GM21381 (cell line): ENCODE results near the gene LIPA.
"Not testable (repeated sequence)": the region's sequence is repeated elsewhere in the genome, so short reads cannot be mapped to it uniquely, and the experiment has no call there.

Experiments
- ATAC-seq: cut with Tn5 transposase; IDR thresholded peaks from one replicate; pipeline ENCODE4 v1.9.1; 2021; ENCODE audit warnings: mild to moderate bottlenecking, moderate library complexity; ENCODE audit not compliant: unreplicated experiment

LIPA gene

DNA sequence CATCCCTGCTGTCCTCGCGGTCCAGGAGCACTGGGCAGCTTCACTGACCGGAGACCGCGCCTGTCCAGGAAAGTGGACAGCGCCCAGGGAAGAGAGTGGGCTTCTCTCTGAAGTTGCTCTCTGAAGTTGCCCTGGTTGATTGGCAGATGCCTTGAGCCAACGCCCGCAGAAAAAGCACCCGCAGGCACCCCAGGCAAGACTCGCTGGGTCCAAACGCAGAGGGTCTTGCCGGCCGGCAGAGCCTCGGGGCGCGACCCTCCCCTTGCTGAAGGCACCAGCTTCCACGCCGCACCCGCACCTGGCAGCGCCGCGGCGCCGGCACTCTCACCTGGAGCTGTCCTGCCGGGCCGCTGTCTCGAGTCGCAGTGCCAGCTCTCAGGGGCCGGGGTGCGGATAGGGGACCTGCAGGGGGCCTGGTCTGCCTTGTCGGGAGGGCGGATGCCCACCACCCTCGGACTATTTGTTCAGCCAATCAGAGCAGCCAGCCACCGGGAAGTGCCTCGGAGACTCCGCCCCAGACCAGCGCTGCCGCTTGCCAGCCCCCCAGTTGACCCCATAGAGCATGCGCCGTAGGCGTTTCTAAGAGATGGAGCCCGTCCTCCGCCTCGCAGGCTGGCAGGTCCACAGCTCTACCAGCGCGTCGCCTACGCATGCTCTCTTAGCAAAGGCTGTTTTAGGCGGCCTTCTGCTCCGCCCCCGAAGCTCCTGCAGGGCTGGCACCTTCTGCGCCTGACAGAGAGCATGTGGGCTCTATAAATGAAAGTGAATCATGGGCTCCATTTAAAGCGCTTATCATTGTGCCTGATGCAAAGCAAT is at the start of gene LIPA:
LIPA (minus strand) TSS at position 367 of the 816 bp plus-strand sequence. CDS start 4,127 bp downstream, outside the sequence.
- peak; percentile 95 for ATAC-seq

GRCh38 chr10:89301232-89301631 is 49.7 kb upstream of the LIPA start:
- ATAC-seq, result peak; percentile 30

GRCh38 chr10:89299031-89299430 is 47.5 kb upstream of the LIPA start:
- no peak for ATAC-seq

DNA sequence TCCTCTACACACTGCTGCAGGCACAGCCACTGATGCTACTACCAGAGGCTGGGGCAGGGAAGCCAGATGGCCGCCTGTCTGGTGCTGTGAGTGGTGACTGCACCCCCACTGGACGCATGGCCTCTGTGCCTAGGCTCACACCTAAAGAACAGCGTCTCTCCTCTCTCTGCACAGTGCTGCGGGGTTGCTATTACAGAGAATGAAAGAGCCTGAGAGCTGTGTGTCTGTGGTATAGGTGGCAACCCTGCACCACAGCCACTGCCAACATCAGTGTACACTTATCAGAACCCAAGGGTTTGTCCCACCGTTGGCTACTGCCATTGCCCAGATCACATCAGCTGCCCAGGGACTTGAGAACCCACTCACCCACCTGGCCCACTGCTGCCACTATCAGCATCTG is 46.2 kb upstream of the LIPA start:
- no peak for ATAC-seq

DNA sequence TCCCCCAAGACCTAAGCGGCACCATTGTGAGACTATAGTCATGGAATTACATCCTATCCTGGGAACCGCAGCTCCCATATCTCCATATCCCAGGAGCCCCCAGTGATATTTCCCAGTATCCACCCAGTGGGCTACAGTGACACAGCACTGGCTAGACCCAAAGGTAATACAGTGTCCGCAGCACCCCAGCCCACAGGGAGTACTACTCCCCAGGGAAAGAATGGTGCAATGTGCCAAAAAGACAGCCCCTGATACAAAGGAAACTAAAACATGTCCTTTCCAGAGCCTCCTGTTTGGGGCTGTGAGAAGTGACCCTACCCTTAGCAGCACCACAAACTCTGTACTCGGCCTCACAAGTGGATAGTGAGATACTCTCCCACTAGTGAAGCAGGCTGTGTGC is 45.8 kb upstream of the LIPA start:
- no peak for ATAC-seq

DNA sequence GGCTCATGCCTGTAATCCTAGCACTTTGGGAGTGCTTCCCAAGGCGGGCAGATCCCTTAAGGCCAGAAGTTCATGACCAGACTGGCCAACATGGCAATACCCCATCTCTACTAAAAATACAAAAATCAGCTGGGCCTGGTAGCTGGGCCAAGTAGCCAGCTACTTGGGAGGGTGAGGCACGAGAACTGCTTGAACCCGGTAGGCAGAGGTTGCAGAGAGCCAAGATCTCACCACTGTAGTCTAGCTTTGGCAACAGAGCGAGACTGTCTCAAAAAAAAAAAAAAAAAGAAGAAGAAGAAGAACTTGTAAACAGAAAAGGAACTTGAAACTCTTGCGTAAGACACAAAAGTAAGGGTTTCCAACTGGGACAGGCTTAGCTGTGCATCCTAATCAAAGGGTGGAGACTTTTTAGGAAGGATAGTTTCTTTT is 44.7 kb upstream of the LIPA start:
- no peak for ATAC-seq

DNA sequence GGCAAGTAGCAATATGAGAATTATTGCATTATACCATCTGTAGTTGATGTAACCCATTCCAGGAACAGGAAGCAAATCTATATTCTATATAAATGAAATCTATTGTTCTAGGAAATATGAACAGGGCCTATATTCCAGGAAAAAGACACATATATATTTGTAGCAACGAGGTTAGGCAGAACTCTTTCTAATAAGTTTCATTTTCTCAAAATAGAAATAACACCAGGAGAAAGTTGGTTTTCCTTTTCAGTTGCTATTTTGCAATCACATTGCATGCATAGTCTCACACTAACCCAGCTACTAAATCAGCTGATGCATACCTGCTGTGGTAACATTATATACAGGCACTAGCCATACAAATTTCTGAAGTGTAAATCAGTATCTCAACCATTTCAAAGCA is 44.0 kb upstream of the LIPA start:
- ATAC-seq, result peak; percentile 55

DNA sequence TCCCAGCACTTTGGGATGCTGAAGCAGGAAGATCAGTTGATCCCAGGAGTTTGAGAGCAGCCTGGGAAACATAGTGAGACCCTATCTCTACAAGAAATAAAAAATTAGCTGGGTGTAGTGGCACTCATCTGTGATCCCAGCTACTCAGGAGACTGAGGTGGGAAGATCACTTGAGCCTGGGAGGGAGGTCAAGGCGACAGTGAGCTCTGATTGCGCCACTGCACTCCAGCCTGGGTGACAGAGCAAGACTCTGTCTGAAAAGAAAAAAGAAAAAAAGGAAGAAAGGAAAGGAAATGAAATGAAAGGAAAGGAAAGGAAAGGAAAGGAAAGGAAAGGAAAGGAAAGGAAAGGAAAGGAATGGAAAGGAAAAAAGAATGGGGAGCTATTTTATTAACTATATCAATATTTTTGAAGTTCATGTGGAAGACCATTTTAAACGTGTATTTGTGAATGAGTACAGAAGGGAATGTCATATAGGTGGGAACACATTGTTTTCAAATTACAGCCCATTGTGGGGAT is 43.2 kb upstream of the LIPA start:
- no peak for ATAC-seq

DNA sequence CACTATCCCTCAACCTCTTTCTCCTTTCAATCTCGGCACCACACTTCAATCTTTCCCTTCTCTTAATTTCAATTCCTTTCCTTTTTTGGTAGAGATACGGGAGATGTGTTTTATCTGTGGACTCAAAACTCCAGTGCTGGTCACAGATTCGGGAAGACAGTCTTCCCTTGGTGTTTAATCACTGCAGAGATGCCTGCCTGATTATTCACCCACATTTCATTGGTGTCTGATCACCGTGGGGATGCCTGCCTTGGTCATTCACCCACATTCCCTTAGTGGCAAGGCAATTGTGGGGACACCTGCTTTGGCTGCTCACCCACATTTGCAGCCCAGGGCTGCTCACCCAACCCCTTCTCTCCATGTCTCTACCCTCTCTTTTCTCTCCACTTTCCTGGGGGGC is 33.7 kb upstream of the LIPA start:
- ATAC-seq, result not testable (repeated sequence)

DNA sequence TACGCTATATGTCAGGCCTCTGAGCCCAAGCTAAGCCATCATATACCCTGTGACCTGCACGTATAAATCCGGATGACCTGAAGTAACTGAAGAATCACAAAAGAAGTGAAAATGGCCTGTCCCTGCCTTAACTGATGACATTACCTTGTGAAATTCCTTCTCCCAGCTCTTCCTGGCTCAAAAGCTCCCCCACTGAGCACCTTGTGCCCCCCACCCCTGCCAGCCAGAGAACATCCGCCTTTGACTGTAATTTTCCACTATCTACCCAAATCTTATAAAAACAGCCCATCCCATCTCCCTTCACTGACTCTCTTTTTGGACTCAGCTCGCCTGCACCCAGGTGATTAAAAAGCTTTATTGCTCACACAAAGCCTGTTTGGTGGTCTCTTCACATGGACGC is 33.1 kb upstream of the LIPA start:
- not testable (repeated sequence) for ATAC-seq

GRCh38 chr10:89283936-89284475 is 32.4 kb upstream of the LIPA start:
- no peak for ATAC-seq

GRCh38 chr10:89283025-89283935 is 31.7 kb upstream of the LIPA start:
- ATAC-seq, result no peak

- ATAC-seq, result no peak
Measured at GRCh38 chr10:89281606-89282395, 30.2 kb upstream of the LIPA start.

DNA sequence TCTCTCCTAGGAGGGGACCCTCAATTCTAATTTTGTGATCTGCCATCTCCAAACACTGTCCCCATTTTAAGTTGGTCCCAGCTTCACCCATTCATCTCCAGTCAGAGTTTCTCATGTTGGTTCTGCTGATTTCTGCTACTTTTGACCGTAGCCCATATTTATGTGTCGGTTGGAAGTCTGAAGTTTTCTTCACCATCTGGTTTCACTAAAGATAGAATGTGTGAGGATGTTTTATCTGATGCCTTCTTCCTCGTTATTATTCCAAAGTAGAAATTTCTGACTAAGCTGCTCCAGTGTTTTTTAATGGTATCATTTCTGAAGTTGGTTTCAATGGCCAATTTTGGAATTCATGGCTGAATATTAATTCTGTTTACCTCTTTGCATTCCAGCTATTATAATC is 28.9 kb upstream of the LIPA start:
- no peak for ATAC-seq

GRCh38 chr10:89279421-89279869 is 27.9 kb upstream of the LIPA start:
- no peak for ATAC-seq

GRCh38 chr10:89278900-89279392 is 27.4 kb upstream of the LIPA start:
- ATAC-seq, result no peak

DNA sequence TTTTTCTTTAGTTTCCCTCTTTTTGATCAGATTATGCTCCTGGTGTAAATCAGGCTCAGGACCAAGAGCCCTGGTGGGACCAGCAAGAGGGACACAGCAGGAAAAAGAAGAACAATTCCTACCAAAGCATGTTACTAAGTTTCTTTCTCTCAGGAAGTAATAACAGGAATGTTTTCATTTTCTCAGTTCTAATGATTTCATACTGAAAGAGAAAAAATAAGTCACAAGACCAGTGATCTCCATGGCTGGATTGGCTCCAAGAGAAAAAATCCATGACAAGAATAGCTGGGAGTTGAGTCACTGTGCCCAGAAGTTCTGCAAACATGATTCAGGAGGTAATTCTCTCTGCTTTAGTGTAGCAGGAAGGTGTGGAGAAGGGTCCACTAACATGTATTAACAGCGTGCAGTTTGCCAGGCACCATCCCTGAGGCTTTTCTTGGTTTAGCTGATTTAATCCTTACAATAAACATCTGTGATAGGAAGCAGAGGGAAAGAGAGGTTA is 26.5 kb upstream of the LIPA start:
- no peak for ATAC-seq

DNA sequence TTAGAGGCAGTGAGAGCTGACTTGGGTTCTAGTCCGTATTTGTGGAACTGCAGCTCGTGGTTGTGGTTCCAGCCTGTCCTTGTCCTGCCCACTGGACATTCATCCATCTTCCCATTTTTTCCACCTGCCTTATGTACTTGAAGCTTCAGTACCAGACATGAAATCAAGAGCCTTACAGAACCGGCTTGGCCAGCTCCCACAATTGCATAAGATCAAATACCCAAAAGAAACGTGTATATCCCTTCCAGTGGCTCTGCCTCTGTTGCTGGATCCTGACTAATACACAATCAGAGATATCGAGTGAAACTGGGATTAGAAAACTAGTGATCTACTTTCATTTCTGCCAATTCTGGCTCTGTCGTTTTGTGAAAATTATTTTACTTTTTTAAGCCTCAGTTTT is 23.8 kb upstream of the LIPA start:
- ATAC-seq, result no peak

DNA sequence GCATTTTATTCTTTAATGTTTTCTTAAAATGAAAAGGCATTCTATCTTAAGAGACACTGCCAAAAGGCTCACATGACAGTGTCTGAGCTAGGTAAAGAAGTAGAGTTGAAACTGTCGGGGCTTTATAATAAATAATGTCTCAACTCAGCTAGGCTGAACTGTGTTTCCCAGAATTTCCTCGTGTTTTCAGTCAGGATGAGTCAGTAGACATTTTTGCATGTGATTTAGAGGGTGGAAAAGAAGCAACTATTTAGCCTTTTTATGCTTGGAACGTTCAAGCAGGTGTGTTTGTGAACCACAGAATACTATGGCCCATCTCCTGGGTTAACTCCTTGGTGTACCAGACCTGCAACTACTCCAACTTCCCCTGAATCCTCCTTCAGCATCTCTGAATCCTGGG is 23.4 kb upstream of the LIPA start:
- no peak for ATAC-seq

- ATAC-seq, result no peak
Measured at GRCh38 chr10:89273680-89274079, 22.1 kb upstream of the LIPA start.
